Sciatic nerve (tissue), 1 donor: Measurements from ENCODE around the gene GRXCR2. TPM values are rescaled to one million over a fixed set of nuclear protein-coding genes. Genes with fewer than 3 reads are reported as not detected.

Experiments
- total RNA-seq: library from RNA; stranded (reverse); fragmentation: NEBNext Ultra II Directional; extraction: Animal tissue kit (Norgen Biotek cat#: 25700); gene quantifications from one replicate; pipeline ENCODE4 v1.2.1, GENCODE V29; 2021
- donor health status: DM: no; HTN: no; CAD: no.

Gene GRXCR2
- total RNA-seq, 1 donor from 2014 or later = not detected

Other genes with a start within 250 kb of the GRXCR2 start
- 22.4 TPM for gene PRELID2, start 37.7 kb downstream of the GRXCR2 start, total RNA-seq
- gene SH3RF2, start 63.6 kb upstream of the GRXCR2 start, total RNA-seq = 3.0 TPM
- gene PLAC8L1, start 232.6 kb upstream of the GRXCR2 start, total RNA-seq = not detected